HG02840 (cell line): ENCODE data around the gene NCKAP1.
A peak's percentile ranks its signal among the peaks of the same experiment; 100 is the strongest.
"Not testable (repeated sequence)": the region's sequence is repeated elsewhere in the genome, so short reads cannot be mapped to it uniquely, and the experiment has no call there.

ENCODE experiments used
- ATAC-seq: cut with Tn5 transposase; IDR thresholded peaks from one replicate; pipeline ENCODE4 v1.9.1; 2021; ENCODE audit warnings: mild to moderate bottlenecking, moderate library complexity, moderate number of reproducible peaks; ENCODE audit not compliant: unreplicated experiment, low FRiP score

NCKAP1 gene

GRCh38 chr2:183040604-183041003 lies 2.3 kb upstream of the NCKAP1 start:
- no peak for ATAC-seq

DNA sequence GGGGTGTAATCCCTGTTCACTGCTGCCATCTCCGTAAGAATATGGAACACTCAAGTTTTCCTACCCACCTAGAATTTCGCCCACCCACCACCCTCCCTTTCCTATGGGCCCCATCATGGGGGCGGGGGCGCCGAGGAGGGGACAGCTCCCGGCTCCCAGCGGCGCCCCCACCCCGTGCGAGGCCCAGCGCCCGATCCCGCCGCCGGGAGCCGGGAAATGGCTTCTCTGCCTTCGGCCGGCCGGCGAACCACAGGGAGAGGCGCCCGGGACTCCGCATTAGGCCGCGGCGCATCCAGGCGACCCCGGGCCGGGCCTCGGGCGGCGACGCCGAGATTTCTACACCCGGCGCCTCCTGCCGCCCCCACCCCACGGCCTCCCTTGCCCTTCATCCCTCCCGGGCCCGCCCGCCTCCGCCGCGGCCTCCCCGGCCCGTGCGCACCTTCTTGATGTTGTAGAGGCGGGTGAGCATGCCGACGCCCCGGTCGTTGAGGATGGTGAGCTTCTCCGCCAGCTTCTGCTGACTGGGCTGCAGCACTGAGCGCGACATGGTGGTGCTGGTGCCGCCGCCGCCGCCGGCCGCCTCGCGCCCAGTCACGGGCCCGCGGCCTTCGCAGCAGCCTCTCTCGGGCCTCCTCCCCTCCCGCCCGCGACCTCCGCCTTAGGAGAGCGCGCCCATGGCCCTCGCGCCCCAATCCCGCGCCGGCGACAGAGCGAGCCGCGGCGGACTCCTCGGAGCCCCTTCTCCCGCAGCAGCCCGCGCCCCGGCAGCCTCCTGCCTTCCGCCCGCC lies 510 bp downstream of the NCKAP1 start:
- ATAC-seq, result peak; percentile 47

DNA sequence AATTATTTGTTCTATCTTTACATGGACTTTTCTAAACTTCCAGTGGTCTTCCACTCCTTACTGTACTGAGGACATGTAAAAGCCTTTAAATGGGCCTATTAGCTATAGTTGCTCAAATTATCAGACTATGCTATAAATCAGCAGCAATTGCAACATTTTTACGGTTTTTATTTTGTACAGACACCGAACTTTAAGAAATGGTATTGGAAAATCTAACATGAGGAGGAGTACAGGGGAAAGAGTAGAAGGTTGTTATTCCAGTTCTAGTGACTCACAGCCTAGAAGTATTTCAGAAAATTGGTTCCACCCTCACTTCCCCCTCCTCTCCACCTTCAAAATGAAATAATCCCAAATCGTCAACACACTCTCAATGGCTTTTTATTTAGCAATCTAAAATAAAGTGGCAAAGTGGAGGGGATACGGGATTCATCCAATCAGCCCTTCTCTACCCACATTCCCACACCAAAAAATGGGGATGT lies 1.1 kb downstream of the NCKAP1 start:
- no peak for ATAC-seq

- peak; percentile 51 for ATAC-seq
These were observed 2.1 kb downstream of the NCKAP1 start for GRCh38 chr2:183035954-183036669.

DNA sequence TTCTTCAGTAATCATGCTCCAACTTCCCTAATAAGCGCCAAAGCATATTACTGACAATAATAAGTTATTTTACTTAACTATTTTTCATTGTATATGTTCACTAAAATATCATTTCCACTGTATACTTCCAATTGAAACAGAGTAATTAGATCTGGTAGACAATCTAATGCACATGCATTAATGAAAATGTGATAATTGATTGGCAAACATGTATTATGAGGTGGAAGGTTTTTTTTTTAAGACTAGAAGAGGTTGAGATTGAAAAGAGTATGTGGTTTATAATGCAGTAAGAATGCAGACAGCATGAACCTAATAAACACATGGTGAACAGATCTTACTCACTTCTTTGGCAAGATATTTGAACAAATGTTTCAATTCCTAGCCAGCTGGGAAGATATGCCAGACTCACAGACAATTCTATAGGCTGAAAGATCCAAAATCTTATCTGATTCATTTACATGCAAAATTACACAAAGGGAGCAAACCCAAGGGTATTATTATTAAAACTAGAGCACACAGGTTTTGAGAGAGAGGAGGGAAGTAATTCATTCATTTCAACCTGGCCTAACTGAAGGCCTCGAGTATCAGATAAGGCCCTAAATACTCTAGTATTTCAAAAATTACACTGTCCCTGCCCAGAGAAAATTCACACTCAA lies 2.8 kb downstream of the NCKAP1 start:
- ATAC-seq, result no peak

GRCh38 chr2:183034806-183035205 lies 3.5 kb downstream of the NCKAP1 start:
- no peak for ATAC-seq

DNA sequence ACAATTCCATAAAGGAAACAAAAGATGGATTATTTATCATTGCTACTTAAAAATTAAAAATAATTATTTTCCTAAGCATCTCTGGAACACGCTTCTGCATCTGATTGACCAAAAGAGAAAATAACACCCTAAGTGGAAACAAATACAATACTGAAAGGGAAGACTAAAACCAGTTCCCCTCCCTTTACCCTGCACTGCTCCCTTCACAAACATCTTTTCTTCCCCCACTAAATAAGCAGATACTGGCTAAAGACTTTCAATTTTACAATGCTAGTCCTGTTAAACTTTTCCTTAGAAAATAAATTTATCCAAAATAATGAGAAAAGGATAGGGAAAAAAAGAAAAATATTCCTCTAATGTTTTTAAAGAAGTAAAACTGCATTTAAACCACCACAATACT lies 4.3 kb downstream of the NCKAP1 start:
- ATAC-seq, result no peak

DNA sequence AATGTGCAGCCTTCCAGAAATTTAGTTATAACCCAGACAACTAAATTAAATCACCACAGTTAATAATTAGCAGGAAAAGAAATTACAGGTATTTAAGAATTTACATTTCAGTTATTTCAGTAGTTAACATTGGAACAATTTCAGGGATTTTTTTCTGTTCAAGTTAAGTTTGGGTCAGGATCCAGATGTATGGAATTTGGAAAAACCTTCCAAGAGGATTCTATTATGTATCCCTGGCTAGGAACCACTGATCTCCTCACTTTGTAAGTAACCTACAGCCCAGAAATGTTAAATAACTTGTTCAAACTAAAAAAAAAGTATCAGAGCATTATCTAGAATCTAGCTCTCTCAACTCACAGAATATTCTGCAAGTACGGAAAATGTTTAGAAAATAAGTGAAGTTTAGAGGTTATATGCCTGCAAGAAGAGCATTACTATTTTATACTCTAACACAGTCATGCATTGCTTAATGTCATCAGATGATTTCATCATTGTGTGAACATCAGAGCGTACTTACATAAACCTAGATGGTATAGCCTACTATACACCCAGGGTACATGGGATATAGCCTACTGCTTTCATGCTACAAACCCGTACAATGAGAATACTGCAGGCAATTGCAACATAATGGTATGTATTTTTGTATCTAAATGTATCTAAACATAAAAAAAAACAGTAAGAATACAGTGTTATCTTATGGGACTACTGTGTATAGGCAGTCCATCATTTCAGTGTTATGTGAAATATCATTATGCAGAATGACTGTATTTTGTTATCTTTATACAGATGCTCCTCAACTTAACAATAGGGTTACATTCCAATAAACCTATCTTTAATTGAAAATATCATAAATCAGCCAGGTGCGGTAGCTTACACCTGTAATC lies 6.1 kb downstream of the NCKAP1 start:
- ATAC-seq, result no peak

- no peak for ATAC-seq
These were observed 9.0 kb downstream of the NCKAP1 start for GRCh38 chr2:183029219-183029618.

DNA sequence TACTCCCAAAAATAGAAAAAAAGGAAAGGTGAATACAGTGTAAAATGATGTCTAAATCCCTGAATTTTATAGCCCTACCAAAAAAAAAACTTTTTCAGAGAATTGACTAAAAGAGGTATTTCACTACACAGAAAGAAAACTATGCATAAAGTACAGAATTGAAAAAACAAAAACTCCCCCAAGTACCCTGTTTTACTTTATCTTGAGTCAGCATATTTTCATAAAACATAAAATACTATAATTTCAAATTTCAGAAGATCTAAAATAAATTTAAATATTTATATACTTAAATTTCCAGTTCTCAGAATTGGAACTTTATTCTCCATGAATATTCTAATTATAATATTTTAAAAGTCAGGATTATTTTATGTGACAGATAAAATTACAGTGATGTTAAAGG lies 10.1 kb downstream of the NCKAP1 start:
- ATAC-seq, result no peak

- ATAC-seq, result no peak
These were observed 10.8 kb downstream of the NCKAP1 start for GRCh38 chr2:183027443-183027842.

DNA sequence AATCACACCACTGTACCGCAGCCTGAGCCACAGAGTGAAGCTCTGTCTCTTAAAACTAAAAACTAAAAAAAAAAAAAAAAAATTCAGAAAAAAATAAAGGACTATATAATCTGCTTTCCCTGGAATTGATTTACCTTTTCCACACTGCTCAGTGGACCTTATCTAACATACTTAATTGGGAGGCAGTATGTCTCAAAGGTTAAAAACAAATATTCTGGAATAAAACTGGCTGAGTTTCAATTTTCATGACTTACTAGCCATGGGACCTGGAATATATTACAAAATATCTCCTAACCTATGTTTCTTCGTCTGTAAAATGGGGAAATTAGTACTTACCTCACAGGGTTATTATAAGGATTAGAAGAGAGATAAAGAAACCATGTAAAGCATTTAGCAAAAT lies 11.8 kb downstream of the NCKAP1 start:
- ATAC-seq, result no peak

DNA sequence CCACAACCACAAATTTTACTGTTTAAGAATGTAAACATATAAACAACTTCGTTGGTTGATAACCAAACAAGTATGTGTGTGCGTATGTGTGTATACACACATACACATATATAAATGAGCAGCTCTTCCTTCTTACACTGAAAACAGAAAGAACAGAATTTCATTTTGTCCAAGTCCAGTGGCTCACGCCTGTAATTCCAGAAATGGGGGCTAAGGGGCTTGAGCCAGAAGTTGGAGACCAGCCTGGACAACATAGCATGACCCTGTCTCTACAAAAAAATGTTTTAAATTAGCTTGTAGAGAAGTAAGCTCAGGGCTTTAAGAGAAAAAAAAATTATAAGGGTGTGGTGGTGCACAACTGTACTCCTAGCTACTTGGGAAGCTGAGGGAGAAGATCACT lies 12.3 kb downstream of the NCKAP1 start:
- no peak for ATAC-seq

GRCh38 chr2:183024339-183025095 lies 13.7 kb downstream of the NCKAP1 start:
- ATAC-seq, result no peak

- ATAC-seq, result no peak
These were observed 15.5 kb downstream of the NCKAP1 start for GRCh38 chr2:183022711-183023110.

DNA sequence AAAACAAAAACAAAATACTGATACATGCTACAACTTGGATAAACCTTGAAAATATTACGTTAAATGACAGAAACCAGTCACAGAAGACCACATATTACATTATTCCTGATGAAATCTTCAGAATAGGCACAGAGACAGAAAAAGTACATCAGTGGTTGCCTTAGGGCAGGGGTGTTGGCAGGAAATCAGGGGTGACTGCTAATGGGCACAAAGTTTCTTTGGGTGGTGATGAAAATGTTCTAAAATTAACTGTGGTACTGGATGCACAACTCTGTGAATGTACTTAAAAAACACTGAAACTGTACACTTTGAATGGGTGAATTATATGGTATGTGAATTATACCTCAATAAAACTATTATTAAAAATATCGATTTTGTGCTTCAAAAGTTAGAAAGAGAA lies 16.6 kb downstream of the NCKAP1 start:
- ATAC-seq, result no peak

- no peak for ATAC-seq
These were observed 18.4 kb downstream of the NCKAP1 start for GRCh38 chr2:183019718-183020442.

- not testable (repeated sequence) for ATAC-seq
These were observed 20.4 kb downstream of the NCKAP1 start for GRCh38 chr2:183017845-183018244.

DNA sequence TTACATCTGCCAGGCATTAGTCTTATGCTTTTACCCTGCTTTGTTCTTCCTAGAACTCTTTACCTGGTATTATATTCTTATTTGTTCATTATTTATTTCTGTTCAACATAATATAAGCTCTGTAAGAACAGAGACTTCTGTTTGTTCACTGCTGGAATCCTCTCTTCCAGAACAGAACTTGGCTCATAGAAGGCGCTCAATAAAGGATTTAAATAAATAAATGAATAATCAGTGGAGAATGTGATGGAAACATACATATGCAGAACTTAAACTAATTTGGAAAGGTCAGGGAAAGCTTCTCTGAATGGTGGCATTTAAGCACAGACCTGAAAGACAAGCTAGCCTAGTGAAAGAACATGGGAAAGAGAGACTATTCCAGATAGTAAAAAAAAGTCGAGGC lies 24.3 kb downstream of the NCKAP1 start:
- no peak for ATAC-seq
